Stimulated activated CD4-positive, alpha-beta T cell treated with anti-CD3 and anti-CD28 coated beads, Interleukin-1b, Interleukin-23, amount 100 ng/mL, for 24 hours (primary cell): ENCODE results near the gene PPOX.

ENCODE experiments used
- DNase-seq, 4 experiments: peaks; one replicate each; pipeline ENCODE4 v3.0.0-alpha.2; 2020; ENCODE audit warnings: low read depth in 4 of 4, low spot score in 1 of 4

The PPOX gene

GRCh38 chr1:161153176-161153575 is 13.1 kb upstream of the PPOX start:
- no peak for DNase-seq

DNA sequence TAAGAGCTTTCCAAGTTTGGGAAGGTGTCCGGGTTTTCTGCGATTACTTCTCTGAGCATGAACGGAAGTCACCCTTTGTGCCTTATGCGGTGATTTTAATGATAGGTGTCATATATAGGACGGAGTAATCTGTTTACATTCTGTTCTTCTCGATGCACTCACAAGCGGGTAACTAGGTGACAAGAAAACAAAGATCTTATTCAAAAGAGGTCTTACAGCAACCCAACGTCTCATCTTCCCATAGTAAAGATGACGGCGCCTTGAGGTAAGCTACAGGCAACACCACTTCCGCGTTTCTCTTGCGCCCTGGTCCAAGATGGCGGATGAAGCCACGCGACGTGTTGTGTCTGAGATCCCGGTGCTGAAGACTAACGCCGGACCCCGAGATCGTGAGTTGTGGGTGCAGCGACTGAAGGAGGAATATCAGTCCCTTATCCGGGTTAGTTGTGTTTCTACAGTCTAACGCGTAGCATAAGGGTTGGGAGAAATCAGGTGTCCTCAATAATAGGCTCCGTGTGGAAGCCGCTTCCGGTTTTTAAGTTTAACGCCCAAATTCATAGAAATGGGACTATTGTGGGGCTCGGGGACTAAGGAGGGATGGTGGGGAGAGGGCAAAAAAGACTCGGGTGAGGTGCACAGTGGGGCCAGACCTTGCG is 12.4 kb upstream of the PPOX start, which contains the start of gene UFC1:
UFC1 (plus strand) TSS at position 297 of the 656 bp plus-strand sequence; CDS start at position 317, 20 bp downstream.
- peak in 3 of 4 experiments; percentile 54 to 62 (median 62) for DNase-seq

GRCh38 chr1:161157867-161158266 is 8.4 kb upstream of the PPOX start:
- no peak for DNase-seq

- DNase-seq, result no peak
These were observed 7.8 kb upstream of the PPOX start for GRCh38 chr1:161158316-161159010.

DNA sequence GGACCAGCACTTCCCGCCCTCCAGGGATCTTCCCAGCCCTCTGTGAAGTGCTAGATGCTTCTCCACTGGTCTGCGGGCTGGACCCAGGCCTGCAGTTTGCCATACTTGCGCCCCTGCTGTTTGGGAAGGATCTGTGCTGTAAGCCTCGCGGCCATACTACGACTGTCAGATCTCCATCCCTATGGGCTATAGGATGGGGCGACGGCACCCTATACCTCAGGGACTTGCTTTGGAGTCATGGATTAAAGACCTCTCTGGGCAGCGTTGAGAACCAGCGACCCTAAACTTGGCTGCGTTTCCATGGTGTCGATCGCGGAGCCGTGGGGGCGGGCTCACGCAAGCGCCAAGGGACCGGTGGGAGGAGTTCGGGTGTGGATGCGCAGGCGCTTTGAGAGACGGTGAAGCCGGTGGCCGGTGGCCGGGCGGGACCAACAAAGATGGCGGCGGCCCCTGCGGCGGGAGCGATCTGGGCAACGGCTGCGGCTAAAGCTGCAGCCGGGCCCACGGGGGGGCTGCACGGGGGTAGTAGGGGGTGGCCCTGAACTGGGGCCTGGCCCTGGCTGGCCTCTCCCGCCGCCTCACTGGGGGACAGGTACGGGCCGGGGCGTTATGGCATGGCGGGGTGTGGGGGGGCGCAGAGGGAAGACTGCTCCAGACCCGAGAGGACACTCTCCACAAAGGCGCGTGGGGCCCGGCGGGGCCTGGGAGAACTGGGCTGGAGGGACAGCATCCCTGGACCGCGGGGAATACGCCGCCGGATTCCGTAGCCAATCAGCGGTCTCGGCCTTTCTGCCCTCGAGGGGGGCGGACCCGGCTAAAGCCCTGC is 6.9 kb upstream of the PPOX start, which contains the start of gene USP21:
USP21 (plus strand) TSS at position 414 of the 826 bp plus-strand sequence. CDS start 1,141 bp downstream, outside the sequence.
- peak; percentile 79 to 89 (median 84) for DNase-seq

DNA sequence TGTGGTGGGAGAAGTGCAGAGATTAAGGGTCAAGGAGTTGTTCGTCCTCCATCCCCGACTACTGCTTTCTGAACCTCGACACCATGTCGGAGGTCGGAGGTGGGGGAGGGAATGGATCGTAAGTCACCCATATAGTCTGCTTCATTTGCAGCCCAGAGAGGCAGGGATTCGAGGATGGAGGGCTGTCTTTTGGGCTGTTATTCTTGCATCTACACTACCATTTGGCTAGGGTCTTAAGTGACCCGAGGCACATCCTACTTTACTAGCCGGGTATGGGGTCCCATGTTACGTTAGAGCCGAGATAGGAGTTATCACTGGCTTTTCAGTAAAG is 6.3 kb upstream of the PPOX start:
- no peak for DNase-seq

DNA sequence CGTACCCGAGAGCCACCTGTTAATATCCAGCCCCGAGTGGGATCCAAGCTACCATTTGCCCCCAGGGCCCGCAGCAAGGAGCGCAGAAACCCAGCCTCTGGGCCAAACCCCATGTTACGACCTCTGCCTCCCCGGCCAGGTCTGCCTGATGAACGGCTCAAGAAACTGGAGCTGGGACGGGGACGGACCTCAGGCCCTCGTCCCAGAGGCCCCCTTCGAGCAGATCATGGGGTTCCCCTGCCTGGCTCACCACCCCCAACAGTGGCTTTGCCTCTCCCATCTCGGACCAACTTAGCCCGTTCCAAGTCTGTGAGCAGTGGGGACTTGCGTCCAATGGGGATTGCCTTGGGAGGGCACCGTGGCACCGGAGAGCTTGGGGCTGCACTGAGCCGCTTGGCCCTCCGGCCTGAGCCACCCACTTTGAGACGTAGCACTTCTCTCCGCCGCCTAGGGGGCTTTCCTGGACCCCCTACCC is 5.5 kb upstream of the PPOX start:
- DNase-seq, result no peak

DNA sequence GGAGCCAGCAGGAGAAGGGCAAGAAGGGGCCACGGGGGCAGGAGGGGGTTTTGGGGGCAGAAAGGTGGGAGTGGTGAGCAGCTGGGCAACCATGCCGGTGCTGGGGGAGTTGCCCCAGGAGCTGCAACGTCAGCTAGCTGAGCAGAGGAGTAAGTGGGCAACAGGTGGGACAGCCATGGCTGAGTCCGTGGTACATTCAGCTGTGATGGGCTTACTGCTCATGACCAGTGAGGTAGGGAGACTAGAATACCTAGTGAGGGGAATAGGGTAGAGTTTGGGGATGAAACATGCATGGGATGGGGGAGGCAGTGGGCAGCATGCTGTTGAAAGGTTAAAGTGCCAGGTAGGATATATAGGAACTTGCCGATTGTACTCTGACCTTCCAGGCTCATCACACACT is 4.6 kb upstream of the PPOX start:
- no peak for DNase-seq

DNA sequence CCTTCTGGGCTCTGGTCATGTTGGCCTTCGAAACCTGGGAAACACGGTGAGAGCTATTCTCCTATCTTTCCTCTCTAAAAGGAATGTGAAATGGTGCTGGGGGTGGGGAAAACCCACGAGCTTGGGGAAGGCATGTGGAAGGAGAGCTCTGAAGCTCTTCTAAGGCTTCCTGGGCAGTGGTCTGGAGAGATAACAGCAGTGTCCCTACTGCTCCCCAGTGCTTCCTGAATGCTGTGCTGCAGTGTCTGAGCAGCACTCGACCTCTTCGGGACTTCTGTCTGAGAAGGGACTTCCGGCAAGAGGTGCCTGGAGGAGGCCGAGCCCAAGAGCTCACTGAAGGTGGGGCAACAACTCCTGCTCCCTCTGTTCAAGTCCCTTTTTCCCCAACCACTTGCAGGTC is 4.2 kb upstream of the PPOX start:
- DNase-seq, result no peak

- no peak for DNase-seq
These were observed 3.4 kb upstream of the PPOX start for GRCh38 chr1:161162806-161163205.

DNA sequence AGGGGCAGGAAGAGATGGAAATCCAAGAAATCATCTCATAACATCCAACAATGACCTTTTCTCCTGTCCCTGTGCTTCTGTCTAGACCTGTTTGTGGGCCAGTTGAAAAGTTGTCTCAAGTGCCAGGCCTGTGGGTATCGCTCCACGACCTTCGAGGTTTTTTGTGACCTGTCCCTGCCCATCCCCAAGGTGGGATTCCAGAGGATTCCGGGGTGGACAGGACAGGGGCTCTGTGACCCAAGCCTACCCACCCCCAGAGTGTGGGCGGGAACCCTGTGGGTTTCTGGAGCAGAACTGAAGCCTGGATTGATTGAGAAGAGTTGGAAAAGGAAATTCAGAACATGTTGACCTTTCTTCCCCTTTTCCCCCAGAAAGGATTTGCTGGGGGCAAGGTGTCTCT is 2.4 kb upstream of the PPOX start:
- no peak for DNase-seq

DNA sequence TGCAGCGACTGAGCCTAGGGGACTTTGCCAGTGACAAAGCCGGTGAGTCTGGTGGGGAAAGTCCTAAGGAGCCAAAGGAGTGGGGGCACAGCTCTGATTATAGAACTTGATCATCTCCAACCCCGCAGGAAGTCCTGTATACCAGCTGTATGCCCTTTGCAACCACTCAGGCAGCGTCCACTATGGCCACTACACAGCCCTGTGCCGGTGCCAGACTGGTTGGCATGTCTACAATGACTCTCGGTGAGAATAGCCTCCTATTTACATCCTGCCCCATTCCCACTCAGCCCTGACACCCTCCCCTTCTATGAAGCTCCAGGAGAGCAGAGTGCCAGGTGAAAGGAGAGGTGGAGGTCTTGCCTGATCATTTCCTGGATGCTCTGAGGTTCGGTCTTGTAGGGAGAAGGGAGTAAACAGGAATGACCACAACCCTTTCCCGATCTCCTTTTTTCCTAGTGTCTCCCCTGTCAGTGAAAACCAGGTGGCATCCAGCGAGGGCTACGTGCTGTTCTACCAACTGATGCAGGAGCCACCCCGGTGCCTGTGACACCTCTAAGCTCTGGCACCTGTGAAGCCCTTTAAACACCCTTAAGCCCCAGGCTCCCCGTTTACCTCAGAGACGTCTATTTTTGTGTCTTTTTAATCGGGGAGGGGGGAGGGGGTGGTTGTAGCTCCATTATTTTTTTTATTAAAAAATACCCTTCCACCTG is 1.2 kb upstream of the PPOX start:
- no peak for DNase-seq

DNA sequence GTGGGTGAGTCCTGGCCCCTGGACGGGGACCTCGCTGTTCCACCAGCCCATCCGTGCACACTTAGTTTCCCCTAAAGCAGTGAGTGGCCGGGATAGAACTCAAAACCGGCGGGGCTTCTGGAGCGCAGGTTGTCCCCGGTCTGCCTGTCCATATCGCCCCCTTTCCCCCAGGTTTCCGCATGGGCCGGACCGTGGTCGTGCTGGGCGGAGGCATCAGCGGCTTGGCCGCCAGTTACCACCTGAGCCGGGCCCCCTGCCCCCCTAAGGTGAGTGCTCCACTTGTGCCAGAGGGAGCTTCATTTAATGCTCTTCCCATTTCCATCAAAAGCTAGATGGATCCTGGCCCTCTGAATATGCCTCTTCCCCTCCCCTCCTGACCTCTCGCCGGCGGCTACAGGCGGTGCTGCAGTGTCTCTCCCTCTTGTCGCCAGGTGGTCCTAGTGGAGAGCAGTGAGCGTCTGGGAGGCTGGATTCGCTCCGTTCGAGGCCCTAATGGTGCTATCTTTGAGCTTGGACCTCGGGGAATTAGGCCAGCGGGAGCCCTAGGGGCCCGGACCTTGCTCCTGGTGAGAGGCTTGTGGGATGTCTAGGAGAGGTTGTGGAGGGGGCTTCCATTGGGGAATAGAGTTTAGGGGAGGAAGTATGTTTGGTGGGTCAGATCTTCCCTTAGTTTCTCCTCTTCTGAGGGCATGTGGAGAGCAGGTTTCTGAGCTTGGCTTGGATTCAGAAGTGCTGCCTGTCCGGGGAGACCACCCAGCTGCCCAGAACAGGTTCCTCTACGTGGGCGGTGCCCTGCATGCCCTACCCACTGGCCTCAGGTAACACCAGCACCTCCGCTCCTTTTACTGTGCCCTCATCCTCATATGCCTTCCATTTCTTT is 683 bp downstream of the PPOX start:
- no peak for DNase-seq

DNA sequence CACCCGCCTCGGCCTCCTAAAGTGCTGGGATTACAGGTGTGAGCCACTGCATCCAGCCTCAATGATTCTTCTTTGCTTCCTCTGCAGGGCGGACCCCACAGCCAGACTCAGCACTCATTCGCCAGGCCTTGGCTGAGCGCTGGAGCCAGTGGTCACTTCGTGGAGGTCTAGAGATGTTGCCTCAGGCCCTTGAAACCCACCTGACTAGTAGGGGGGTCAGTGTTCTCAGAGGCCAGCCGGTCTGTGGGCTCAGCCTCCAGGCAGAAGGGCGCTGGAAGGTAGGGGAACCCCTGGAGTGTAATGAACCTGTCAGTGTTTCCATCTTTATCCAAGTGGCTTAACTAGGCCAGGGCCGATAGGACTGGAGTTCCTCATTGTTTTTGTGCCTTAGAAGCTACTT is 2.7 kb downstream of the PPOX start:
- no peak for DNase-seq

DNA sequence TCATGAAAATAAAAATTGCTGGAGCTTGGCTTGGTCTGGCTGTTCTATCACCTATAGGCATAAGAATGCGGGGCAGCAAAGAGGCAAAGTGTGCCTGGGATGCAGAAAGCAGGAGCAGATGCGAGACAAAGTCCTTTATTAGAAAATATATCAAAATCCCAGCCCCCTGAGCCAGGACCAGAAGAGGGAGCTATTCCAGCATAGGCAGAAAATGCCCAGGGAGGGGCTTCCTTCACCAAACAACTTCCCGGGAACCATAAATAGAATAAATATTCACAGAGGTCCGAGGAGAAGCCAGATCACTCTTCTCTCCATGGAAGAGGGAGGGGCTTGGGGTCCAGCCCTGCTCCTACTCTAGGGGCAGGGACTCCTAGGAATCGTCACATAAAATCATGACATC is 5.0 kb downstream of the PPOX start:
- no peak for DNase-seq

DNA sequence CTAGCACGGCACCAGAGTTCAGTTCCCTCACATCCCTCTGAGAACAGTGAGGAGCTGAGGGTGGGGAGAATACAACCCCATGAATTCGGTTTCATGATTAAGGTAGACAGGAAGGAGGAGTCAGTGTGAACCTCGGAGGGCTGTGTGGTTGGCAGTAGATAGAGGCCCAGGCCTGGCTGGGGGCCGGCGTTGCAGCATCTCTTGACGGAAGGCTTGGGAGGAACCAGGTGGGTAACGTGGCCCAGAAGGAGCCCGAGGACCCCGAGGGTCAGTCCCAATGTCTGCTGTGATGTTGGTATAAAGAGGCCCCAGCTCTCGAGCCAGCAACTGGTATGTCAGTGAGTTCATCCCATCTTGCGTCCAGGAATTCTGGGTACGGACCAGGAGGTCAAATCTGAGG is 5.5 kb downstream of the PPOX start:
- no peak for DNase-seq

GRCh38 chr1:161172349-161172748 is 6.1 kb downstream of the PPOX start:
- DNase-seq, result no peak

GRCh38 chr1:161172776-161173376 is 6.7 kb downstream of the PPOX start:
- DNase-seq, result no peak

DNA sequence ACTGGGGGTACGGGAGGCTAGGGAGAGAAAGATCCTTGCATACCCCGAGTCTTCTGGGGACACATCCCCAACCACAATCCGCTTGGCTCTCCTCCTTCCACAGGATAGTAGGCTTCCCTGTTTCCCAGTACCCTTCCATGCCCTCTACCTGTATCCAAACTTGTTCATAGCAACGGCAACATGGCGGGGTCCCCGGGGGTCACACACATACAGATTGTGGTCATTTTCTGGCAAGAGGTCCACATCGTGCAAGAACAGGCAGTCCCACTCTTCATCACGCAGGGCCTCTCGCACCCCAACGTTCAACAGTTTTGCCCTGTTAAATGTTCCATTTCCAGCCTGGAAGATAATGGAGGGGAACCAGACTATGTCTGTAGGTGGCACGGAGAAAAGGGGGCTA is 7.5 kb downstream of the PPOX start:
- no peak for DNase-seq

- no peak for DNase-seq
These were observed 8.7 kb downstream of the PPOX start for GRCh38 chr1:161174911-161175310.
